Muscle layer of colon (tissue), 2 donors: Measurements from ENCODE around the gene S100A13.
"Not testable (repeated sequence)": the region's sequence is repeated elsewhere in the genome, so short reads cannot be mapped to it uniquely, and the experiment has no call there.

Experiments used
- H3K27ac ChIP-seq: one replicate; pipeline ENCODE4 v1.7.0; 2013; ENCODE audit warnings: low read depth, mild to moderate bottlenecking, low read length, moderate library complexity
- H3K27me3 ChIP-seq, 2 donors: one replicate each; pipeline ENCODE4 v1.7.0; 2013; ENCODE audit warnings: low read length in 2 of 2, mild to moderate bottlenecking in 2 of 2; ENCODE audit not compliant: insufficient read depth in 2 of 2, control insufficient read depth in 1 of 2
- H3K36me3 ChIP-seq: one replicate; pipeline ENCODE4 v1.7.0; 2013; ENCODE audit warnings: mild to moderate bottlenecking, low read length; ENCODE audit not compliant: insufficient read depth
- H3K4me1 ChIP-seq: one replicate; pipeline ENCODE4 v1.7.0; 2013; ENCODE audit warnings: mild to moderate bottlenecking, low read length; ENCODE audit not compliant: insufficient read depth
- H3K4me3 ChIP-seq, 2 donors: one replicate each; pipeline ENCODE4 v1.7.0; 2013; ENCODE audit warnings: low read length in 2 of 2, low read depth in 1 of 2, mild to moderate bottlenecking in 1 of 2, moderate library complexity in 1 of 2
- H3K9ac ChIP-seq: one replicate; pipeline ENCODE4 v1.7.0; 2013; ENCODE audit warnings: low read length
- H3K9me3 ChIP-seq: one replicate; pipeline ENCODE4 v1.7.0; 2013; ENCODE audit warnings: mild to moderate bottlenecking, low read length
- donor health status: abdominal sarcoma.
- donor health status: Adenocarcinoma of cecum.

The S100A13 gene

DNA sequence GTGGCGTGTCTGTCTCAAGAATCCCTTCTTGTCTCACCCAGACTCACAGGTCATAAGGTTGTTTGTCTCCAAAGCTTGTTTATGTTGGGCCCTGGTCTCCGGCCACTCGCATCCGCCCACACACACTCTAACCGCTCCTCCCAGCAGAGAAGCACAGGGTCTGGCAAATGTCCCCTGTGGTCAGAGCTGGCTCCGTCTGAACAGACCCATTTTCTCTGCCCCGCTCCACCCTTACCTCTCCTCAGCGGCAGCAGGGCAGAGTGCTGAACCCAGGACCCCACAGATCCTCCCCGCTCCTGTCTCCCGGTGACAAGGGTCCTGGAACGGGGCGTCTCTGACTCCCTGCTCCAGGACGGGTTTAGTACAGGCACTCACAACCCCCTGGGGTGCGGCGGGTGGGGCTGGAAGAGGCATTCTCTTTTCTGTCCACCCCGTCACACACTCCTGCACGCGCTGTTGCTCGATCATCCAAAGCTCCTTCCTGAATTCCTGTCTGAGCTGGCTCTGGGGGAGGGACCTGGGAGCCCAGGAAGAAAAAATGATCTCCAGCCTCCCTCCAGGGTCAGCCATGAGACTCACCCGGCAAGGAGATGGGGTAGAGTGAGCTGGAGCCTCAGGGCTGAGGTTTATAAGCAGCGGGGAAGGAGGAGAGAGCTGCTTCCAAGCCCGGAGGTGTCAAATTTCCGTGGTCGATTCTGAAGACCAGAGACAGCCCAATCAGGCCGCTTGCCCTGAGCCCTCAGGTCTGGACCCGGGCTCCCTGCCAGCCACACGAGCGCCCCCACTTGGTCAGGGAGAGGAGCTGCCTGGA lies at the start of gene S100A13:
Gene S100A13 (minus strand): TSS at position 602 of the 811 bp plus-strand sequence. CDS start 1,033 bp downstream, outside the sequence.
- H3K4me3 ChIP-seq, result peak within 1 kb of the TSS; percentile 27 to 87
- peaks cover 45% of the 10 kb centered on the region for H3K4me1 ChIP-seq
- H3K9me3 ChIP-seq, result no peaks in the 10 kb centered on the region
- peak within 1 kb of the TSS; percentile 83 for H3K27ac ChIP-seq
- peaks cover 5% of the 10 kb centered on the region for H3K36me3 ChIP-seq
- H3K27me3 ChIP-seq, result no peaks in the 10 kb centered on the region
- peak within 1 kb of the TSS; percentile 82 for H3K9ac ChIP-seq

DNA sequence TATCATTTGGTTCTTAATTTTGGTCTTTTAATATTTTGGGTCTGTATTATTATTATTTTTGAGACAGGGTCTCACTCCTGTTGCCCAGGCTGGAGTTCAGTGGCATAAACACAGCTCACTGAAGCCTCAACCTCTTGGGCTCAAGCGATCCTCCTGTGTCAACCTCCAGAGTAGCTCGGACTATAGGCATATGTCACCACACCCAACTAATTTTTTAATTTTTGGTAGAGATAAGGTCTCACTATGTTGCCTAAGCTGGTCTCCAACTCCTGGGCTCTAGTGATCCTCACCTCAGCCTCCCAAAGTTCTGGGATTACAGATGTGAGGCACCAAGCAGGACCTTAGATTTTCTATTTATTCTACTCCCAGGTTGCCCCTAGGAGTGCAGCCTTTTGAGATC lies 46.2 kb upstream of the S100A13 start:
- no peak overlapping the region for H3K9ac ChIP-seq
- peaks cover 4% of the 10 kb centered on the region for H3K36me3 ChIP-seq
- no peak overlapping the region for H3K4me3 ChIP-seq
- H3K4me1 ChIP-seq, result peaks cover 20% of the 10 kb centered on the region
- H3K9me3 ChIP-seq, result no peaks in the 10 kb centered on the region
- peaks cover 6 to 8% of the 10 kb centered on the region in 2 donors for H3K27me3 ChIP-seq
- no peak overlapping the region for H3K27ac ChIP-seq

DNA sequence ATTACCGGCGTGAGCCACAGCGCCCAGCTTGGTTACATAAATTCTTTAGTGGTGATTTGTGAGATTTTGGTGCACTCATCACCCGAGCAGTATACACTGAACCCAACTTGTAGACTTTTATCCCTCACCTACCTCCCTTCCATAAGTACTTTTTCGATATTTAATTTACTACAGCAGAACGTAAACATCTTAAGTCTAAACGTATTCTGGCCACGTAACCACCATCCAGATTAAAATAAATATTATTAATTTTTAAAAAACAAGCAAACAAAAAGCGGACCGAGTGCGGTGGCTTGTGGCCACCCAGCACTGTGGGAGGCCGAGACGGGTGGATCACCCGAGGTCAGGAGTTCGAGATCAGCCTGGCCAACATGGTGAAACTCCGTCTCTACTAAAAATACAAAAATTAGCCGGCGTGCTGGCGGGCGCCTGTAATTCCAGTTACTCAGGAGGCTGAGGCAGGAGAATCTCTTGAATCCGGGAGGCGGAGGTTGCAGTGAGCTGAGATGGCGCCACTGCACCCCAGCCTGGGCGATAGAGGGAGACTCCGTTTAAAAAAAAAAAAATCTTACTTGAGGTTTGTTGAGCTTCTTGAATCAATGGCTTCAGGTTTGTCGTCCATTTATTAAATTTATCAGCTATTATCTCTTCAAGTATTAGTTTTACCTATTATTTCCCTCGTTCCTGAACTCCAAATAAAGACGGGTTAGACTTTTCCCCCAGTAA lies 44.5 kb upstream of the S100A13 start:
- Histone ChIP-seq H3K9ac (peak overlapping the region; percentile 50), H3K36me3 (peaks cover 22% of the 10 kb centered on the region), H3K4me3 (peak overlapping the region; percentile 50 to 94), H3K27ac (peak overlapping the region; percentile 54), H3K4me1 (peaks cover 13% of the 10 kb centered on the region)
- H3K9me3 ChIP-seq, H3K27me3 ChIP-seq: not testable (repeated sequence)

DNA sequence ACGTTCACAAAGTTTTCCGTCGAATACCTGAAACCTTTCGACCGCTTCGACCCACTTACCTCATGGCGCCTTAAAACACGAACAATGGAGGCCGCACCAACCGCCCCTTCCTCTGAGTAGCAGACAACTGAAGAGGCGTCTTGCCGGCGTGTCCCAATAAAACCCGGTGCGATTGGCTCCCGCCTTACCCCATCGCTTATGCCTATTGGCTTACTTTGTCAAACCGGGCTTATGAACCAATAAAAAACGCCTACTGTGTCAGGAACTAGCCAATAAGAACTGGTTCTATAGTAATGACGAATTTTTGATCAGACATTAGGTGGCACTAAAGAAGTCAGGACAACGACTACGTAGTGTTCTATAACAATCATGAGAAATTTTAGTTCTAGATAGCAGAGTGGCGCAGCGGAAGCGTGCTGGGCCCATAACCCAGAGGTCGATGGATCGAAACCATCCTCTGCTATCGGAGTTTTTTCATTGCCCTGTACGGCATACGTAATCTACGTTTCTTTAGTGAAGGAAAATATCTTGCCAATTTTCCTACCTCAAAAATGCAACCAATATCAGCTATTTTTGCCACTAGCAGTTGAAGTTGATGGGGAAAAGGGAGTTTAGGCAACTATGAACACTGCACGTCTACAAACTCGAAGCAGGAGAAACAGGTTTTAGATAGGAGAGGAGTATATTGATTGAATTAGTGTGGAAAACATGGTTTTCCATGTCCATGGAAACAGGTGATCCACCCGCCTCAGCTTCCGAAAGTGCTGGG lies 43.7 kb upstream of the S100A13 start, which contains the start of gene ILF2:
Gene ILF2 (minus strand): TSS at position 135 of the 769 bp plus-strand sequence. CDS start 71 bp downstream, at position 64.
- Histone ChIP-seq H3K4me3 (peak within 1 kb of the TSS; percentile 75 to 94), H3K27me3 (no peaks in the 10 kb centered on the region), H3K9ac (peak within 1 kb of the TSS; percentile 99), H3K27ac (peak within 1 kb of the TSS; percentile 79), H3K9me3 (no peaks in the 10 kb centered on the region), H3K36me3 (peaks cover 29% of the 10 kb centered on the region), H3K4me1 (peaks cover 13% of the 10 kb centered on the region)

DNA sequence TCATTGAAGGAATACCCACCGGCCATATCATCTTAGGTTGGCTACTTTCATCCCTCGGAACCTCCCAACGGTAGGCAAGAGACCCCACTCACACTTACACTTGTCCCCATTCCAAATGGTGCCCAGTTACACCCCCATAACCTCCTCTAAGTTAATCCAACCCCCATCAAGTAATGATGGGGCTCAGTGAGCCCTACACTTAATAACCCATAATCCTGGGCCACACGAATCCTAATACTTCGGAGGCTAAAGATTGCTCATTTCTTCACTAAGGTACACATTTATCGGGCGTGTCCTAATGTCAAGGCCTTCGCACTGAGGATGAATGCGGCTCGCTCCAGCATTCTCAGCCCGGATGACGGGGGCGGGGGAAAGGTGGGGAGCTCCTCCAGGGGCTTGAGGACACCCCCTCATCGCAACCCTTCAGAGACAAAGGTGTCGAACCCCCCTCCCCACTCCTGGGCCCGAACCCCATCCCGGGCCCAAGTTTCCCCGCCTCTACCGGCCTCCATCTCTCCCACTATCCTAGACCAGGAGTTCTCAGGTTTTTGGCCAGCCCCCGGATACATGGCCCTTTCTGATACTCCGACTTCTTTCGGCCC lies 43.1 kb upstream of the S100A13 start:
- H3K9me3 ChIP-seq, result no peaks in the 10 kb centered on the region
- H3K4me1 ChIP-seq, result peaks cover 13% of the 10 kb centered on the region
- H3K4me3 ChIP-seq, result peak overlapping the region; percentile 75 to 94
- peak overlapping the region; percentile 99 for H3K9ac ChIP-seq
- H3K27me3 ChIP-seq, result no peaks in the 10 kb centered on the region
- peak overlapping the region; percentile 79 for H3K27ac ChIP-seq
- H3K36me3 ChIP-seq, result peaks cover 36% of the 10 kb centered on the region

DNA sequence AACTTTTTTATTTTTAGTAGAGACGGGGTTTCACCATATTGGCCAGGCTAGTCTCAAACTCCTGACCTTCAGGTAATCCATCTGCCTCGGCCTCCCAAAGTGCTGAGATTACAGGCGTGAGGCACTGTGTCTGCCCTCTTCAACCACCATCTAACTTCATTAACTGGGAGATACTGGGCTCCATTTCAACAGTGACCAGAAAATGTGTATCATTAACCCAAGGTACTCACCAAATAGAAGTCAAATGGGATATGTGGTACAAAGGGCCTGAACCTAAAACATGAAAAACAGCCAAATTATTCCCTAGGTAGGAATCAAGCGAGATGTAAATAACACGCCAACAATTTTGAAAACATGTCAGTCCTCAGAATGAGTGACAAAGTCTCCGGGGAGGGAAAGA lies 42.3 kb upstream of the S100A13 start:
- peak overlapping the region; percentile 99 for H3K9ac ChIP-seq
- no peak overlapping the region for H3K27ac ChIP-seq
- peaks cover 43% of the 10 kb centered on the region for H3K36me3 ChIP-seq
- H3K9me3 ChIP-seq, result no peaks in the 10 kb centered on the region
- H3K27me3 ChIP-seq, result no peaks in the 10 kb centered on the region
- peak overlapping the region in 1 of 2 donors; percentile 94 for H3K4me3 ChIP-seq
- peaks cover 13% of the 10 kb centered on the region for H3K4me1 ChIP-seq

DNA sequence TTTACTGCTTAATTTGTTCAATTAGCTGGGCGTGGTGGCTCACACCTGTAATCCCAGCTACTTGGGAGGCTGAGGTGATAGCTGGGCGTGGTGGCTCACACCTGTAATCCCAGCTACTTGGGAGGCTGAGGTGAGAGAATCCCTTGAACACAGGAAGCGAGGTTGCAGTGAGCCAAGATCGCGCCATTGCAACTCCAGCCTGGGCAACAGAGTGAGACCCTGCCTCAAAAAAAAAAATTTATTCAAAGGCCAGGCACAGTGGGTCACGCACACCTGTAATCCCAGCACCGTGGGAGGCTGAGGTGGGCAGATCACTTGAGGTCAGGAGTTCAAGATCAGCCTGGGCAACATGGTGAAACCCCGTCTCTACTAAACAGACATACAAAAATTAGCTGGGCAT lies 41.4 kb upstream of the S100A13 start:
- H3K27me3 ChIP-seq, H3K9me3 ChIP-seq, H3K27ac ChIP-seq, H3K9ac ChIP-seq, H3K4me3 ChIP-seq: not testable (repeated sequence)
- Histone ChIP-seq H3K36me3 (peaks cover 53% of the 10 kb centered on the region), H3K4me1 (peaks cover 13% of the 10 kb centered on the region)

DNA sequence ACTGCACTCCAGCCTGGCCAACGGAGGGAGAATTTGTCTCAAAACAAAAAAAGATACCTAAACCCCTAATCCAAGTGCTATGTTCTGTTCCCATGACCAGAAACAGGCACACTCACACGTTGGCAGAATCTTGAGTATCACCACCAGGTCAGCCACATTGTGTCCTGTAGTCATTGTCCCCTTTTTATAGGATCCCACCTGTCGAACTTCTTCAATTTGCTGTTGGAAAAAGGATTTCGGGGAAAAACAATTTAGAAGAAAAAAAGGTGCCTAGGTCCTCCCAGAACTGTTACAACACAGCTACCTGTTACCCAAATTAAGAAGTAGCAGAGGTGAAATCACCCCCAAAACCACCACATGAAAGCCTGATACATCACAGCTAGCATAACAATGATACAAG lies 40.1 kb upstream of the S100A13 start:
- peaks cover 13% of the 10 kb centered on the region for H3K4me1 ChIP-seq
- no peak overlapping the region for H3K4me3 ChIP-seq
- peaks cover 64% of the 10 kb centered on the region for H3K36me3 ChIP-seq
- H3K9me3 ChIP-seq, result no peaks in the 10 kb centered on the region
- no peak overlapping the region for H3K27ac ChIP-seq
- H3K27me3 ChIP-seq, result no peaks in the 10 kb centered on the region
- no peak overlapping the region for H3K9ac ChIP-seq

DNA sequence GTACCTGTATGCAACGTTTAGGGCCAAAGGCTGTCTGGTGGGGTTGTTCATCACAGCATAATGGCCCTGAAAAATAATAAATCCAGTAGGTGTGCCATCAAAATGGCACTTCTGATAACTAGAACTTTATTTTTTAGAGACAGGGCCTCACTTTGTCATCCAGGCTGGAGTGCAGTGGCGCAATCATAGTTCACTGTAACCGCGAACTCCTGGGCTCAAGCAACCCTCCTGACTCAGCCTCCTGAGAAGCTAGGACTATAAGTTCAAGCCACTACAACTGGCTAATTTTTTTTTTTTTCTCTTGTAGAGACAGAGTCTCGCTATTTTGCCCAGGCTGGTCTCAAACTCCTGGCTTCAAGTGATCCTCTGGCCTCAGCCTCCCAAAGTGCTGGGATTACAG lies 35.9 kb upstream of the S100A13 start:
- Histone ChIP-seq H3K9me3 (no peaks in the 10 kb centered on the region), H3K9ac (no peak overlapping the region), H3K27ac (no peak overlapping the region), H3K4me3 (no peak overlapping the region), H3K4me1 (peaks cover 9% of the 10 kb centered on the region), H3K27me3 (no peaks in the 10 kb centered on the region), H3K36me3 (peaks cover 76% of the 10 kb centered on the region)

DNA sequence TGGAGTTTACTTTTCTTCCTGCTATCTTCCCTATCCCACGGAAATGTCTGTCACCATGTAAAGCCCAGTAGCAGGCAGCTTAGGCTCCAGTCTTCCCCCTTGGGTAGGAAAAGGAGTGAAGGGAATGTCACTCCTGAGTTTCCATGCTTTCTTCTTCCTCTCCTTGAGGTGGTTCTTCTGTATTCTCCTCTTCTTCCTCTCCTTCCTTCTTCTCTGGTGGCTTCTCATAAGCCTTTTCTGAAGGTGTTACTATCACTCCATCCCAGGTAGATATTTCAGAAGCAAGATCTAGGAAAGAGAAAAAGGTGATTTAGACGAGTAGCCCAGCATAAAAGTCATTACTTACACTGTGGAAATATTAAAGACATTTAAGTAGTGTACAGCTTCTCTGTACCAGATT lies 35.0 kb upstream of the S100A13 start:
- Histone ChIP-seq H3K9me3 (no peaks in the 10 kb centered on the region), H3K27me3 (no peaks in the 10 kb centered on the region), H3K27ac (no peak overlapping the region), H3K36me3 (peaks cover 67% of the 10 kb centered on the region), H3K4me3 (no peak overlapping the region), H3K4me1 (peaks cover 13% of the 10 kb centered on the region), H3K9ac (no peak overlapping the region)
